Gastrocnemius medialis (tissue), 4 donors: ENCODE measurements around the gene BLOC1S4.

Source experiments
- CTCF ChIP-seq, 5 experiments: fragments of 450-650 bp in 3 of 5; fragments of 200-600 bp in 2 of 5; sonication (generic) in 2 of 5; IDR thresholded peaks in 4 of 5; conservative IDR thresholded peaks in 1 of 5; 1 replicate in 4 of 5; 2 replicates in 1 of 5; pipeline ENCODE4 v1.5.1; 2016 to 2019; ENCODE audit warnings: antibody characterized with exemption in 5 of 5, mild to moderate bottlenecking in 3 of 5, moderate library complexity in 3 of 5
- POLR2A ChIP-seq, 2 donors: fragments of 450-650 bp; IDR thresholded peaks; one replicate each; pipeline ENCODE4 v1.6.1; 2017; ENCODE audit warnings: antibody characterized with exemption in 2 of 2, mild to moderate bottlenecking in 2 of 2, moderate library complexity in 2 of 2

GRCh38 chr4:6764976-6765620, 49.1 kb downstream of the BLOC1S4 start:
- TF ChIP-seq POLR2A (IDR thresholded peaks at IDR 0.05) (no peak), CTCF (IDR thresholded peaks at IDR 0.05 in 4 of 5, conservative IDR thresholded peaks at IDR 0.05 in 1 of 5) (no peak)
